ENCODE data around the gene PLA2G4E. TPM values are rescaled to one million over a fixed set of nuclear protein-coding genes. Genes with fewer than 3 reads are reported as not detected.

The PLA2G4E gene
- total and polyA plus RNA-seq, 2 experiments from 2014 or later: not detected

GRCh38 chr15:42020713-42021273 is at the start of gene PLA2G4E (continued):
- TF ChIP-seq ETS1 (IDR thresholded peaks at IDR 0.05) (no peak), NANOG (IDR thresholded peaks at IDR 0.05; ENCODE audit: borderline replicate concordance) (no peak)

- no peaks in the 10 kb centered on the region for H3K9me2 ChIP-seq (ENCODE audit: insufficient read depth)
- ATAC-seq (no peak), DNase-seq (ENCODE audit: low spot score) (no peak)
- H2AFZ ChIP-seq: no peak overlapping the region
- H3K4me1 Mint-ChIP-seq: peaks cover 6% of the 10 kb centered on the region
- no peak overlapping the region for H3K4me3 ChIP-seq
- H3K4me3 Mint-ChIP-seq: no peak overlapping the region
- no peaks in the 10 kb centered on the region for H3K9me3 Mint-ChIP-seq
- H3K4me1 ChIP-seq (ENCODE audit: insufficient read depth): no peaks in the 10 kb centered on the region
- H3K27ac ChIP-seq (ENCODE audit: low read depth): no peak overlapping the region
- H3K27me3 ChIP-seq (ENCODE audit: insufficient read depth): no peaks in the 10 kb centered on the region
- H3K79me2 ChIP-seq (replicated peaks; ENCODE audit: insufficient read depth): no peaks in the 10 kb centered on the region
- H3K27me3 Mint-ChIP-seq (ENCODE audit: insufficient read depth, low read depth, poor library complexity): peaks cover 6% of the 10 kb centered on the region
- no peaks in the 10 kb centered on the region for H3K36me3 Mint-ChIP-seq (ENCODE audit: low read depth)
- no peaks in the 10 kb centered on the region for H3K36me3 ChIP-seq (ENCODE audit: insufficient read depth)
- H3K27ac Mint-ChIP-seq: no peak overlapping the region
- H4K20me1 ChIP-seq (replicated peaks; ENCODE audit: insufficient read depth): no peaks in the 10 kb centered on the region
- no peak overlapping the region for H3K4me2 ChIP-seq
- no peaks in the 10 kb centered on the region for H3F3A ChIP-seq (replicated peaks; ENCODE audit: low read depth)
- TF ChIP-seq ZNF114 (CRISPR knock-in tag; IDR thresholded peaks at IDR 0.05): no peak
- TF ChIP-seq POLR2AphosphoS5 (IDR thresholded peaks at IDR 0.05; ENCODE audit: low read depth): no peak
- TF ChIP-seq EZH2 (IDR thresholded peaks at IDR 0.05; ENCODE audit: low read depth, unreplicated experiment): no peak
- no peak for TF ChIP-seq ZNF331 (CRISPR knock-in tag; IDR thresholded peaks at IDR 0.05; ENCODE audit: low read depth)
- no peak for TF ChIP-seq CTCF (conservative IDR thresholded peaks at IDR 0.05; ENCODE audit: low read depth in 2 of 2)
- TF ChIP-seq REST (IDR thresholded peaks at IDR 0.05; ENCODE audit: unreplicated experiment): no peak
- no peak for TF ChIP-seq JUNB (IDR thresholded peaks at IDR 0.05; ENCODE audit: unreplicated experiment)
- no peak for TF ChIP-seq ETS1 (IDR thresholded peaks at IDR 0.05)
- no peak for TF ChIP-seq EZH2phosphoT487 (IDR thresholded peaks at IDR 0.05; ENCODE audit: unreplicated experiment)
- TF ChIP-seq STAT1 (IDR thresholded peaks at IDR 0.05; ENCODE audit: unreplicated experiment): no peak
- TF ChIP-seq CREB1 (CRISPR knock-in tag; IDR thresholded peaks at IDR 0.05; ENCODE audit: low read depth): no peak
- no peak for TF ChIP-seq NANOG (IDR thresholded peaks at IDR 0.05; ENCODE audit: borderline replicate concordance)
Measured at GRCh38 chr15:42070279-42070975, 49.6 kb upstream of the PLA2G4E start.
